H1 (cell line): Measurements from ENCODE around the gene FAM24B. TPM values are rescaled to one million over a fixed set of nuclear protein-coding genes. Genes with fewer than 3 reads are reported as not detected.

Experiments used
- CHD7 ChIP-seq: fragments of 300-600 bp; sonication (generic); IDR thresholded peaks from 2 replicates; pipeline ENCODE4 v1.7.1; 2012; ENCODE audit warnings: low read length, moderate library complexity, mild to moderate bottlenecking, inconsistent platforms; ENCODE audit not compliant: insufficient replicate concordance
- polyA plus RNA-seq, 7 experiments: library from polyadenylated mRNA; depleted of rRNA in 3 of 7; stranded (reverse) in 5 of 7; unstranded in 2 of 7; fragments of >200 nt in 5 of 7; fragments of 200-250 nt in 2 of 7; gene quantifications; 1 replicate in 5 of 7; 2 replicates in 1 of 7; 4 replicates in 1 of 7; pipeline versions ENCODE4 v1.2.1 to v1.2.3, GENCODE V29; 2011 to 2013; ENCODE audit warnings: missing spikeins in 2 of 7, mixed read lengths in 2 of 7
- total RNA-seq: library from RNA; stranded (reverse); fragmentation: NEBNext Ultra II Directional; extraction: Animal tissue kit (Norgen Biotek cat#: 25700); gene quantifications from 2 replicates; pipeline ENCODE4 v1.2.1, GENCODE V29; 2021

The FAM24B gene
- total and polyA plus RNA-seq, 2 of the 8 experiments (the other 6 are each of a cell fraction or from before 2014, with no cell fraction given): 0.50 to 0.56 TPM

GRCh38 chr10:122879339-122880273 lies at the start of gene FAM24B (continued):
- no peak for TF ChIP-seq CHD7
